IPS-18c (cell line): ENCODE results near the gene ULK1.

Experiments
- H3K4me3 ChIP-seq: 2 replicates; pipeline ENCODE4 v1.7.0; 2013; ENCODE audit warnings: low read depth, mild to moderate bottlenecking, low read length, moderate library complexity; ENCODE audit not compliant: insufficient read depth
- H3K9me3 ChIP-seq: one replicate; pipeline ENCODE4 v1.6.1; 2013; ENCODE audit warnings: mild to moderate bottlenecking, low read length, moderate library complexity; ENCODE audit not compliant: control insufficient read depth, insufficient read depth

The ULK1 gene

GRCh38 chr12:131922772-131923171, 28.4 kb downstream of the ULK1 start:
- H3K4me3 ChIP-seq, result no peak overlapping the region
- no peaks in the 10 kb centered on the region for H3K9me3 ChIP-seq

- Histone ChIP-seq H3K4me3 (no peak overlapping the region), H3K9me3 (no peaks in the 10 kb centered on the region)
Observed at GRCh38 chr12:131923260-131923659, 28.8 kb downstream of the ULK1 start.

GRCh38 chr12:131927110-131928079, 33.0 kb downstream of the ULK1 start:
- Histone ChIP-seq H3K4me3 (no peak overlapping the region), H3K9me3 (no peaks in the 10 kb centered on the region)

- H3K4me3 ChIP-seq, result peak overlapping the region; percentile 71
Observed at GRCh38 chr12:131928080-131928710, 33.8 kb downstream of the ULK1 start.

GRCh38 chr12:131928711-131929580, 34.5 kb downstream of the ULK1 start, which contains the start of gene PUS1:
Gene PUS1, plus strand, starts transcription at chr12:131929276. Its CDS starts 447 bp downstream, at chr12:131929723.
- Histone ChIP-seq H3K9me3 (no peaks in the 10 kb centered on the region), H3K4me3 (peak within 1 kb of the TSS; percentile 95)

More at GRCh38 chr12:131928080-131928710, 33.8 kb downstream of the ULK1 start:
- H3K9me3 ChIP-seq, result no peaks in the 10 kb centered on the region

- Histone ChIP-seq H3K4me3 (peak overlapping the region; percentile 95), H3K9me3 (no peaks in the 10 kb centered on the region)
Observed at GRCh38 chr12:131929581-131930456, 35.4 kb downstream of the ULK1 start.

GRCh38 chr12:131930510-131930909, 36.1 kb downstream of the ULK1 start:
- peak overlapping the region; percentile 95 for H3K4me3 ChIP-seq
- no peaks in the 10 kb centered on the region for H3K9me3 ChIP-seq

- Histone ChIP-seq H3K9me3 (no peaks in the 10 kb centered on the region), H3K4me3 (no peak overlapping the region)
Observed at GRCh38 chr12:131933387-131933786, 39.0 kb downstream of the ULK1 start.

GRCh38 chr12:131934535-131934934, 40.1 kb downstream of the ULK1 start:
- Histone ChIP-seq H3K4me3 (no peak overlapping the region), H3K9me3 (no peaks in the 10 kb centered on the region)

- no peak overlapping the region for H3K4me3 ChIP-seq
Observed at GRCh38 chr12:131938082-131938481, 43.7 kb downstream of the ULK1 start.

GRCh38 chr12:131939007-131939406, 44.6 kb downstream of the ULK1 start:
- Histone ChIP-seq H3K4me3 (no peak overlapping the region), H3K9me3 (no peaks in the 10 kb centered on the region)

More at GRCh38 chr12:131938082-131938481, 43.7 kb downstream of the ULK1 start:
- H3K9me3 ChIP-seq, result no peaks in the 10 kb centered on the region

- no peak overlapping the region for H3K4me3 ChIP-seq
- H3K9me3 ChIP-seq, result no peaks in the 10 kb centered on the region
Observed at GRCh38 chr12:131940141-131940547, 45.7 kb downstream of the ULK1 start.

GRCh38 chr12:131941116-131941986, 46.9 kb downstream of the ULK1 start:
- H3K4me3 ChIP-seq, result no peak overlapping the region

GRCh38 chr12:131941987-131942341, 47.5 kb downstream of the ULK1 start:
- Histone ChIP-seq H3K4me3 (no peak overlapping the region), H3K9me3 (no peaks in the 10 kb centered on the region)

More at GRCh38 chr12:131941116-131941986, 46.9 kb downstream of the ULK1 start:
- H3K9me3 ChIP-seq, result no peaks in the 10 kb centered on the region

GRCh38 chr12:131942671-131943070, 48.2 kb downstream of the ULK1 start:
- H3K4me3 ChIP-seq, result no peak overlapping the region
- H3K9me3 ChIP-seq, result no peaks in the 10 kb centered on the region
